ENCODE results near the gene NOS3. TPM values are rescaled to one million over a fixed set of nuclear protein-coding genes. Genes with fewer than 3 reads are reported as not detected.

The NOS3 gene
- polyA plus RNA-seq, 1 of the 3 experiments (the other 2 are of a cell fraction): 0.41 TPM

DNA sequence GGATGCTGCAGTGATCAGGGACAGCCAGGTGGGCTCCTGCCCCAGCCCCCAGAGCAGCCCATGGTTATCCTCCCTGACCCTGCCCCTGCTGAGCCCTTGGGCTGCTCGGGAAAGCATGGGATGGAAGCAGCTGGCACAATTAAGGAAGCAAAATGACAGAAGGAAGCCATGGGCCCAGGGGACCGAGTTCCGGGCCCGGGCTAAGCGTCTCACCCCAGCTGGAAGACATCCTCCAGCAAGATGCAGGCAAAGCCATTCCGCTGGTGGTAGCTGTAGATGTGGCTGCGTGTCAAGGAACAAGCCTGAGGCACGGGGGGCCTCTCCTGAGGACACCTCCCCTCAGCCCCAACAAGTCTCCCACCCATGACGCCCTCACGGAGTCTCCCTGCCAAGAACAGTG lies 32.4 kb downstream of the NOS3 start:
- H3F3A ChIP-seq (replicated peaks; ENCODE audit: insufficient read depth): no peaks in the 10 kb centered on the region
- no peaks in the 10 kb centered on the region for H3K9me3 ChIP-seq
- no peak overlapping the region for H3K4me2 ChIP-seq
- H3K9ac ChIP-seq: no peak overlapping the region
- H4K20me1 ChIP-seq (ENCODE audit: insufficient read depth): no peaks in the 10 kb centered on the region
- CTCF ChIA-PET: interaction anchor here (1.0 to 8.3 kb wide), 6 partner anchors 10 to 244 kb away, joined by 3 to 107 read pairs (median 7); no protein-coding TSS in a partner anchor
- no peak for DNase-seq
- H3K4me3 ChIP-seq (ENCODE audit: low read depth in 2 of 2, low read length in 1 of 2): no peak overlapping the region
- 74% methylated on average over 10 of the region's 10 CpGs for WGBS (ENCODE audit: low lambda C conversion rate)
- H3K36me3 ChIP-seq (replicated peaks in 1 of 2; ENCODE audit: control insufficient read depth in 1 of 2, insufficient read depth in 2 of 2, low read length in 1 of 2): no peaks in the 10 kb centered on the region
- peaks cover 0 to 11% of the 10 kb centered on the region in 2 experiments; a peak in 1 of 4 replicates for H3K4me1 ChIP-seq (ENCODE audit: control insufficient read depth in 1 of 2, insufficient read depth in 2 of 2, low read depth in 1 of 2, low read length in 1 of 2)
- H3K27me3 ChIP-seq (ENCODE audit: insufficient read depth): peaks cover 15% of the 10 kb centered on the region; the same call in 1 of the 2 replicates
- no peak overlapping the region for H3K27ac ChIP-seq (ENCODE audit: low read depth in 2 of 2, low read length in 1 of 2)
- POLR2A ChIA-PET: interaction anchor here (0.6 kb wide), 1 partner anchor 12 kb away, joined by 3 read pairs; no protein-coding TSS in a partner anchor
- no peaks in the 10 kb centered on the region for H3K9me2 ChIP-seq
- no peaks in the 10 kb centered on the region for H3K79me2 ChIP-seq (ENCODE audit: insufficient read depth)
- no peak overlapping the region for H2AFZ ChIP-seq (ENCODE audit: low read depth)
- TF ChIP-seq MEF2A (IDR thresholded peaks at IDR 0.05; ENCODE audit: borderline replicate concordance, low read depth): no peak
- TF ChIP-seq, protein P1, sequence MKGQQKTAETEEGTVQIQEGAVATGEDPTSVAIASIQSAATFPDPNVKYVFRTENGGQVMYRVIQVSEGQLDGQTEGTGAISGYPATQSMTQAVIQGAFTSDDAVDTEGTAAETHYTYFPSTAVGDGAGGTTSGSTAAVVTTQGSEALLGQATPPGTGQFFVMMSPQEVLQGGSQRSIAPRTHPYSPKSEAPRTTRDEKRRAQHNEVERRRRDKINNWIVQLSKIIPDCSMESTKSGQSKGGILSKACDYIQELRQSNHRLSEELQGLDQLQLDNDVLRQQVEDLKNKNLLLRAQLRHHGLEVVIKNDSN (IDR thresholded peaks at IDR 0.05; ENCODE audit: borderline replicate concordance, low read depth): no peak
- TF ChIP-seq EP300 (IDR thresholded peaks at IDR 0.05; ENCODE audit: borderline replicate concordance in 1 of 2, low read depth in 1 of 2, low read length in 1 of 2): no peak
- no peak for TF ChIP-seq GABPA (IDR thresholded peaks at IDR 0.05; ENCODE audit: low read depth)
- no peak for TF ChIP-seq SIN3A (IDR thresholded peaks at IDR 0.05; ENCODE audit: borderline replicate concordance, low read depth, low read length)
- TF ChIP-seq, protein P2, sequence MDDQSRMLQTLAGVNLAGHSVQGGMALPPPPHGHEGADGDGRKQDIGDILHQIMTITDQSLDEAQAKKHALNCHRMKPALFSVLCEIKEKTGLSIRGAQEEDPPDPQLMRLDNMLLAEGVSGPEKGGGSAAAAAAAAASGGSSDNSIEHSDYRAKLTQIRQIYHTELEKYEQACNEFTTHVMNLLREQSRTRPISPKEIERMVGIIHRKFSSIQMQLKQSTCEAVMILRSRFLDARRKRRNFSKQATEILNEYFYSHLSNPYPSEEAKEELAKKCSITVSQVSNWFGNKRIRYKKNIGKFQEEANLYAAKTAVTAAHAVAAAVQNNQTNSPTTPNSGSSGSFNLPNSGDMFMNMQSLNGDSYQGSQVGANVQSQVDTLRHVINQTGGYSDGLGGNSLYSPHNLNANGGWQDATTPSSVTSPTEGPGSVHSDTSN (IDR thresholded peaks at IDR 0.05): no peak
- TF ChIP-seq, protein P3, sequence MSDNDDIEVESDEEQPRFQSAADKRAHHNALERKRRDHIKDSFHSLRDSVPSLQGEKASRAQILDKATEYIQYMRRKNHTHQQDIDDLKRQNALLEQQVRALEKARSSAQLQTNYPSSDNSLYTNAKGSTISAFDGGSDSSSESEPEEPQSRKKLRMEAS (IDR thresholded peaks at IDR 0.05; ENCODE audit: low read depth): no peak
- no peak for TF ChIP-seq JUND (IDR thresholded peaks at IDR 0.05)
- no peak for TF ChIP-seq POLR2AphosphoS5 (IDR thresholded peaks at IDR 0.05; ENCODE audit: low read depth, low read length)

DNA sequence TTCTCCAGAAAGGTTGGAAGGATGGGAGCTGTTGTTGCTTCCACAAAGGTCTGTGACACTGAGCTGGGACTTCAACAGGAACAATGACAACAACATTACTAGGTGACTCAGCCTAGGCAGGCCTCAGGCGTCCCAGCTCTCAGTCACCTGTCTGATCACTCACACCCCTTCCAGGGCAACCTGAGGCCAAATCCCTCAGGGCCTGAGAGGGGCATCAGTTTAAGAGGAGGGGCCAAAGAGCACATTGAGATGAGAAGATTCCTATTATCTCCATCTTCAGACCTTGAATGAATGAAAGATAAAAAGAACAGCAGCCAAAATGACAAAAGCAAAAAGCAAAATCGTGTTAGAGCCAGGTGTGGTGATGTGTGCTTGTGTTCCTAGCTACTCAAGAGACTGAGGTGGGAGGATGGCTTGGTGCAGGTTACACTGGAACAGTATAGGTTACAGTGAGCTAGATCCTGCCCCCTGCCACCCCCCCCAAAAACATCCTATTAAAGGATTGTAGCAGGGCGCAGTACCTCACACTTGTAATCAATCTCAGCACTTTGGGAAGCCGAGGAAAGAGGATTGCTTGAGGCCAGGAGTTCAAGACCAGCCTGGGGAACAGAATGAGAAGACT lies 33.7 kb downstream of the NOS3 start, which contains the start of gene ATG9B:
Gene ATG9B, minus strand, starts transcription at position 60 of the 622 bp plus-strand sequence. CDS start 71 bp downstream, outside the sequence.
- no peak within 1 kb of the TSS for H3K9ac ChIP-seq
- no peaks in the 10 kb centered on the region for H3K9me2 ChIP-seq
- H3K4me2 ChIP-seq: no peak within 1 kb of the TSS
- H3K36me3 ChIP-seq (replicated peaks in 1 of 2; ENCODE audit: control insufficient read depth in 1 of 2, insufficient read depth in 2 of 2, low read length in 1 of 2): no peaks in the 10 kb centered on the region
- ChIA-PET CTCF (interaction anchor here (0.7 to 8.3 kb wide), 6 partner anchors 12 to 143 kb away, joined by 3 to 107 read pairs (median 10); partner anchors contain the start of gene GBX1), POLR2A (no interaction called here)
- no peak within 1 kb of the TSS for H2AFZ ChIP-seq (ENCODE audit: low read depth)
- H3K4me1 ChIP-seq (ENCODE audit: control insufficient read depth in 1 of 2, insufficient read depth in 2 of 2, low read depth in 1 of 2, low read length in 1 of 2): peaks cover 6 to 7% of the 10 kb centered on the region in 2 experiments; a peak in 2 of 4 replicates
- H4K20me1 ChIP-seq (ENCODE audit: insufficient read depth): no peaks in the 10 kb centered on the region
- TF ChIP-seq EP300 (IDR thresholded peaks at IDR 0.05; ENCODE audit: borderline replicate concordance in 1 of 2, low read depth in 1 of 2, low read length in 1 of 2): no peak
- TF ChIP-seq JUND (IDR thresholded peaks at IDR 0.05): no peak
- TF ChIP-seq, protein P4, sequence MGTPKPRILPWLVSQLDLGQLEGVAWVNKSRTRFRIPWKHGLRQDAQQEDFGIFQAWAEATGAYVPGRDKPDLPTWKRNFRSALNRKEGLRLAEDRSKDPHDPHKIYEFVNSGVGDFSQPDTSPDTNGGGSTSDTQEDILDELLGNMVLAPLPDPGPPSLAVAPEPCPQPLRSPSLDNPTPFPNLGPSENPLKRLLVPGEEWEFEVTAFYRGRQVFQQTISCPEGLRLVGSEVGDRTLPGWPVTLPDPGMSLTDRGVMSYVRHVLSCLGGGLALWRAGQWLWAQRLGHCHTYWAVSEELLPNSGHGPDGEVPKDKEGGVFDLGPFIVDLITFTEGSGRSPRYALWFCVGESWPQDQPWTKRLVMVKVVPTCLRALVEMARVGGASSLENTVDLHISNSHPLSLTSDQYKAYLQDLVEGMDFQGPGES (IDR thresholded peaks at IDR 0.05; ENCODE audit: low read depth, low read length): no peak
- no peak for TF ChIP-seq TCF12 (IDR thresholded peaks at IDR 0.05)
- TF ChIP-seq RXRA (IDR thresholded peaks at IDR 0.05; ENCODE audit: borderline replicate concordance, low read depth): no peak
- TF ChIP-seq, protein P1 (IDR thresholded peaks at IDR 0.05; ENCODE audit: borderline replicate concordance, low read depth): no peak
- TF ChIP-seq FOXM1 (IDR thresholded peaks at IDR 0.05; ENCODE audit: low read depth): no peak
- no peak for DNase-seq
- WGBS (ENCODE audit: low lambda C conversion rate): 69% methylated on average over 4 of the region's 4 CpGs
- H3K9me3 ChIP-seq: no peaks in the 10 kb centered on the region
- no peak within 1 kb of the TSS for H3K4me3 ChIP-seq (ENCODE audit: low read depth in 2 of 2, low read length in 1 of 2)
- peaks cover 10% of the 10 kb centered on the region for H3K79me2 ChIP-seq (ENCODE audit: insufficient read depth)
- no peak within 1 kb of the TSS for H3K27ac ChIP-seq (ENCODE audit: low read depth in 2 of 2, low read length in 1 of 2)
- peaks cover 5% of the 10 kb centered on the region for H3F3A ChIP-seq (replicated peaks; ENCODE audit: insufficient read depth)
- peaks cover 15% of the 10 kb centered on the region; the same call in 1 of the 2 replicates for H3K27me3 ChIP-seq (ENCODE audit: insufficient read depth)
